HepG2 (cell line): ENCODE data around the gene CSNK2B. TPM values are rescaled to one million over a fixed set of nuclear protein-coding genes. Genes with fewer than 3 reads are reported as not detected.

Experiments
- HHEX ChIP-seq: IDR thresholded peaks from 2 replicates; pipeline ENCODE4 v1.6.1; 2016; ENCODE audit warnings: control low read depth
- JARID2 ChIP-seq: sonication (generic); formaldehyde crosslinking; IDR thresholded peaks from 2 replicates; pipeline ENCODE4 v1.8.1; 2023; ENCODE audit warnings: missing genetic modification reagents, inconsistent platforms; ENCODE audit not compliant: insufficient replicate concordance
- NRL ChIP-seq: sonication (generic); formaldehyde crosslinking; IDR thresholded peaks from 2 replicates; pipeline ENCODE4 v1.5.0; 2020; ENCODE audit warnings: missing genetic modification reagents, mild to moderate bottlenecking, moderate library complexity, borderline replicate concordance
- SETDB1 ChIP-seq: sonication (generic); formaldehyde crosslinking; IDR thresholded peaks from 2 replicates; pipeline ENCODE4 v1.5.1; 2020; ENCODE audit warnings: missing genetic modification reagents, mild to moderate bottlenecking, borderline replicate concordance
- SP2 ChIP-seq: sonication (generic); formaldehyde crosslinking; IDR thresholded peaks from 2 replicates; pipeline ENCODE4 v1.5.1; 2020; ENCODE audit warnings: mild to moderate bottlenecking, missing genetic modification reagents
- ZBTB42 ChIP-seq: sonication (generic); formaldehyde crosslinking; IDR thresholded peaks from 2 replicates; pipeline ENCODE4 v1.5.0; 2020; ENCODE audit warnings: mild to moderate bottlenecking, missing genetic modification reagents
- ZHX2 ChIP-seq, 2 experiments: sonication (generic) in 1 of 2; formaldehyde crosslinking in 1 of 2; IDR thresholded peaks; 2 replicates each; pipeline versions ENCODE4 v1.6.1 to v1.9.0; 2014 to 2022; ENCODE audit warnings: antibody characterized with exemption in 1 of 2, borderline replicate concordance in 1 of 2, inconsistent platforms in 1 of 2, low read depth in 1 of 2, missing genetic modification reagents in 1 of 2
- ZNF414 ChIP-seq: sonication (generic); formaldehyde crosslinking; IDR thresholded peaks from 2 replicates; pipeline ENCODE4 v1.5.0; 2020; ENCODE audit warnings: missing genetic modification reagents
- ZNF598 ChIP-seq: sonication (generic); formaldehyde crosslinking; IDR thresholded peaks from 2 replicates; pipeline ENCODE4 v1.5.1; 2020; ENCODE audit warnings: mild to moderate bottlenecking, missing genetic modification reagents, borderline replicate concordance
- ZNF766 ChIP-seq: sonication (generic); formaldehyde crosslinking; IDR thresholded peaks from 2 replicates; pipeline ENCODE4 v1.5.0; 2020; ENCODE audit warnings: missing genetic modification reagents, borderline replicate concordance
- ZNF792 ChIP-seq: IDR thresholded peaks from 2 replicates; pipeline ENCODE4 v1.6.1; 2016
- ZSCAN30 ChIP-seq: sonication (generic); formaldehyde crosslinking; IDR thresholded peaks from 2 replicates; pipeline ENCODE4 v1.5.0; 2020; ENCODE audit warnings: mild to moderate bottlenecking, missing genetic modification reagents
- polyA plus RNA-seq, 8 experiments: library from polyadenylated mRNA; depleted of rRNA in 3 of 8; stranded (reverse) in 7 of 8; unstranded in 1 of 8; fragments of >200 nt; fragmentation: Illumina TruSeq in 4 of 8; extraction: Trizol in 4 of 8; gene quantifications; 2 replicates each; pipeline versions ENCODE4 v1.2.1 to v1.2.3, GENCODE V29; 2011 to 2016; ENCODE audit warnings: low read depth in 4 of 8, missing spikeins in 1 of 8, mixed read lengths in 1 of 8; ENCODE audit not compliant: insufficient read depth in 1 of 8
- total RNA-seq, 5 experiments: library from RNA; depleted of rRNA; stranded (reverse); fragments of >200 nt; fragmentation: Illumina TruSeq; extraction: Trizol; gene quantifications; 2 replicates each; pipeline ENCODE4 v1.2.3, GENCODE V29; 2016; ENCODE audit warnings: low read depth in 1 of 5
- TF ChIP-seq, protein P1 (sequence below): sonication (generic); formaldehyde crosslinking; IDR thresholded peaks from 2 replicates; pipeline ENCODE4 v1.8.1; 2022; ENCODE audit warnings: low read depth, mild to moderate bottlenecking, missing genetic modification reagents
- TF ChIP-seq, protein P2 (sequence below): sonication (generic); formaldehyde crosslinking; IDR thresholded peaks from 2 replicates; pipeline ENCODE4 v1.4.0; 2020; ENCODE audit warnings: missing genetic modification reagents; ENCODE audit errors: not compliant biosample characterization
- TF ChIP-seq, protein P3 (sequence below), 2 experiments: fragments of 450-650 bp in 1 of 2; sonication (generic) in 1 of 2; formaldehyde crosslinking; IDR thresholded peaks; 2 replicates each; pipeline versions ENCODE4 v1.5.0 to v1.8.0; 2020 to 2022; ENCODE audit warnings: mild to moderate bottlenecking in 1 of 2, missing genetic modification reagents in 1 of 2

The CSNK2B gene
- total and polyA plus RNA-seq, 2 of the 13 experiments (the other 11 are each of a cell fraction or from before 2014, with no cell fraction given) = 111 to 296 TPM

- TF ChIP-seq, protein P1, sequence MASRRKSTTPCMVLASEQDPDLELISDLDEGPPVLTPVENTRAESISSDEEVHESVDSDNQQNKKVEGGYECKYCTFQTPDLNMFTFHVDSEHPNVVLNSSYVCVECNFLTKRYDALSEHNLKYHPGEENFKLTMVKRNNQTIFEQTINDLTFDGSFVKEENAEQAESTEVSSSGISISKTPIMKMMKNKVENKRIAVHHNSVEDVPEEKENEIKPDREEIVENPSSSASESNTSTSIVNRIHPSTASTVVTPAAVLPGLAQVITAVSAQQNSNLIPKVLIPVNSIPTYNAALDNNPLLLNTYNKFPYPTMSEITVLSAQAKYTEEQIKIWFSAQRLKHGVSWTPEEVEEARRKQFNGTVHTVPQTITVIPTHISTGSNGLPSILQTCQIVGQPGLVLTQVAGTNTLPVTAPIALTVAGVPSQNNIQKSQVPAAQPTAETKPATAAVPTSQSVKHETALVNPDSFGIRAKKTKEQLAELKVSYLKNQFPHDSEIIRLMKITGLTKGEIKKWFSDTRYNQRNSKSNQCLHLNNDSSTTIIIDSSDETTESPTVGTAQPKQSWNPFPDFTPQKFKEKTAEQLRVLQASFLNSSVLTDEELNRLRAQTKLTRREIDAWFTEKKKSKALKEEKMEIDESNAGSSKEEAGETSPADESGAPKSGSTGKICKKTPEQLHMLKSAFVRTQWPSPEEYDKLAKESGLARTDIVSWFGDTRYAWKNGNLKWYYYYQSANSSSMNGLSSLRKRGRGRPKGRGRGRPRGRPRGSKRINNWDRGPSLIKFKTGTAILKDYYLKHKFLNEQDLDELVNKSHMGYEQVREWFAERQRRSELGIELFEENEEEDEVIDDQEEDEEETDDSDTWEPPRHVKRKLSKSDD (CRISPR knock-in tag) = peak; percentile 87; the same call in 1 of the 2 replicates
- TF ChIP-seq JARID2 (CRISPR knock-in tag) (peak; percentile 65), ZNF414 (peak; percentile 66; the same call in 1 of the 2 replicates), ZNF766 (CRISPR knock-in tag) (no peak), SP2 (CRISPR knock-in tag) (no peak), SETDB1 (CRISPR knock-in tag) (no peak), NRL (no peak), ZSCAN30 (CRISPR knock-in tag) (peak; percentile 91), ZNF792 (0 out of 2 replicates have a peak, but pooled peaks have one; percentile 32), ZHX2 (IDR thresholded peaks at IDR 0.05; ENCODE audit: low read depth) (peak; percentile 85), ZHX2 (CRISPR knock-in tag; IDR thresholded peaks at IDR 0.05; ENCODE audit: borderline replicate concordance) (no peak), ZBTB42 (0 out of 2 replicates have a peak, but pooled peaks have one; percentile 13), ZNF598 (no peak), HHEX (peak; percentile 42; the same call in 1 of the 2 replicates)
- TF ChIP-seq, protein P2, sequence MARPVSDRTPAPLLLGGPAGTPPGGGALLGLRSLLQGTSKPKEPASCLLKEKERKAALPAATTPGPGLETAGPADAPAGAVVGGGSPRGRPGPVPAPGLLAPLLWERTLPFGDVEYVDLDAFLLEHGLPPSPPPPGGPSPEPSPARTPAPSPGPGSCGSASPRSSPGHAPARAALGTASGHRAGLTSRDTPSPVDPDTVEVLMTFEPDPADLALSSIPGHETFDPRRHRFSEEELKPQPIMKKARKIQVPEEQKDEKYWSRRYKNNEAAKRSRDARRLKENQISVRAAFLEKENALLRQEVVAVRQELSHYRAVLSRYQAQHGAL = peak; percentile 41
- TF ChIP-seq, protein P3, sequence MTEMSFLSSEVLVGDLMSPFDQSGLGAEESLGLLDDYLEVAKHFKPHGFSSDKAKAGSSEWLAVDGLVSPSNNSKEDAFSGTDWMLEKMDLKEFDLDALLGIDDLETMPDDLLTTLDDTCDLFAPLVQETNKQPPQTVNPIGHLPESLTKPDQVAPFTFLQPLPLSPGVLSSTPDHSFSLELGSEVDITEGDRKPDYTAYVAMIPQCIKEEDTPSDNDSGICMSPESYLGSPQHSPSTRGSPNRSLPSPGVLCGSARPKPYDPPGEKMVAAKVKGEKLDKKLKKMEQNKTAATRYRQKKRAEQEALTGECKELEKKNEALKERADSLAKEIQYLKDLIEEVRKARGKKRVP (CRISPR knock-in tag; IDR thresholded peaks at IDR 0.05) = peak in 1 of 2 experiments; percentile 73; a peak in 1 of 4 replicates
Measured at GRCh38 chr6:31702819-31703716, 37.2 kb downstream of the CSNK2B start, which contains the start of gene ABHD16A (continued).
